ENCODE measurements around the gene NAA80. TPM values are rescaled to one million over a fixed set of nuclear protein-coding genes. Genes with fewer than 3 reads are reported as not detected.
"Not testable (repeated sequence)": the region's sequence is repeated elsewhere in the genome, so short reads cannot be mapped to it uniquely, and the experiment has no call there.

NAA80 gene
- total RNA-seq, 1 donor from 2014 or later = 8.5 TPM

- intact Hi-C loops (cut with DNase I) = no loop called here
- DNase-seq (ENCODE audit: low spot score) = no peak
Observed at GRCh38 chr3:50319181-50319893, 20.1 kb upstream of the NAA80 start.

GRCh38 chr3:50318615-50319014, 19.4 kb upstream of the NAA80 start:
- no peak for DNase-seq (ENCODE audit: low spot score)
- intact Hi-C loops (cut with DNase I) = no loop called here

- intact Hi-C loops (cut with DNase I) = no loop called here
- no peak for DNase-seq (ENCODE audit: low spot score)
Observed at GRCh38 chr3:50318163-50318562, 19.0 kb upstream of the NAA80 start.

- DNase-seq (ENCODE audit: low spot score) = no peak
- intact Hi-C loops (cut with DNase I) = no loop called here
Observed at GRCh38 chr3:50317300-50317699, 18.1 kb upstream of the NAA80 start.

GRCh38 chr3:50316657-50317242, 17.5 kb upstream of the NAA80 start:
- intact Hi-C loops (cut with DNase I) = no loop called here
- DNase-seq (ENCODE audit: low spot score) = no peak

- intact Hi-C loops (cut with DNase I) = no loop called here
- no peak for DNase-seq (ENCODE audit: low spot score)
Observed at GRCh38 chr3:50314816-50315215, 15.6 kb upstream of the NAA80 start.

- DNase-seq (ENCODE audit: low spot score) = no peak
- intact Hi-C loops (cut with DNase I) = no loop called here
Observed at GRCh38 chr3:50314342-50314741, 15.1 kb upstream of the NAA80 start.

- DNase-seq (ENCODE audit: low spot score); intact Hi-C loops (cut with DNase I): not testable (repeated sequence)
Observed at GRCh38 chr3:50312041-50312440, 12.8 kb upstream of the NAA80 start.

GRCh38 chr3:50304601-50305000, 5.4 kb upstream of the NAA80 start:
- DNase-seq (ENCODE audit: low spot score) = no peak
- intact Hi-C loops (cut with DNase I) = loop anchor here (5.0 kb wide), 1 partner anchor 33 kb away; no protein-coding TSS in a partner anchor

GRCh38 chr3:50303013-50303815, 4.0 kb upstream of the NAA80 start, which contains the start of gene HYAL1:
TSS of gene HYAL1 (minus strand) at chr3:50303574. CDS start at chr3:50302956, 618 bp downstream.
- intact Hi-C loops (cut with DNase I) = loop anchor here (5.0 kb wide), 1 partner anchor 34 kb away; no protein-coding TSS in a partner anchor
- DNase-seq (ENCODE audit: low spot score) = peak; percentile 90

GRCh38 chr3:50302095-50303012, 3.1 kb upstream of the NAA80 start:
- intact Hi-C loops (cut with DNase I) = loop anchor here (5.0 kb wide), 1 partner anchor 35 kb away; no protein-coding TSS in a partner anchor
- no peak for DNase-seq (ENCODE audit: low spot score)

- intact Hi-C loops (cut with DNase I) = loop anchor here (1.0 to 5.0 kb wide), 2 partner anchors 23 to 37 kb away; no protein-coding TSS in a partner anchor
- no peak for DNase-seq (ENCODE audit: low spot score)
Observed at GRCh38 chr3:50300681-50301254, 1.6 kb upstream of the NAA80 start.

GRCh38 chr3:50299929-50300680, 900 bp upstream of the NAA80 start:
- intact Hi-C loops (cut with DNase I) = loop anchor here (1.0 to 5.0 kb wide), 2 partner anchors 23 to 37 kb away; no protein-coding TSS in a partner anchor

GRCh38 chr3:50299638-50299928, 378 bp upstream of the NAA80 start:
- intact Hi-C loops (cut with DNase I) = no loop called here
- DNase-seq (ENCODE audit: low spot score) = no peak

More at GRCh38 chr3:50299929-50300680, 900 bp upstream of the NAA80 start:
- DNase-seq (ENCODE audit: low spot score) = no peak

- intact Hi-C loops (cut with DNase I) = no loop called here
- DNase-seq (ENCODE audit: low spot score) = no peak
Observed at GRCh38 chr3:50297896-50298725, 1.1 kb downstream of the NAA80 start.

- intact Hi-C loops (cut with DNase I) = no loop called here
- DNase-seq (ENCODE audit: low spot score) = no peak
Observed at GRCh38 chr3:50297384-50297775, 1.8 kb downstream of the NAA80 start.

GRCh38 chr3:50296721-50297383, 2.4 kb downstream of the NAA80 start:
- DNase-seq (ENCODE audit: low spot score) = no peak
- intact Hi-C loops (cut with DNase I) = no loop called here

Measured in cardiac septum (tissue), 1 donor.